ENCODE measurements around the gene NDRG2. TPM values are rescaled to one million over a fixed set of nuclear protein-coding genes. Genes with fewer than 3 reads are reported as not detected.
A peak's percentile ranks its signal among the peaks of the same experiment; 100 is the strongest.

NDRG2 gene
- 100 to 1,000 TPM in 2 of 3 donors, 10 to 100 TPM in 1; 61.2 to 335 (median 162) TPM for polyA plus RNA-seq

GRCh38 chr14:21024585-21025370 lies at the start of gene NDRG2:
TSS of gene NDRG2 (minus strand) at chr14:21025061. CDS start at chr14:21023315, 1,746 bp downstream.
- no peak within 1 kb of the TSS for H3K27ac ChIP-seq (ENCODE audit: low read depth, low read length)
- 1% methylated on average over 57 to 72 of the region's 72 CpGs for WGBS, 3 donors

GRCh38 chr14:21073921-21074320 lies 49.1 kb upstream of the NDRG2 start:
- 88 to 93% (median 92%) methylated on average over 9 of the region's 9 CpGs for WGBS, 3 donors
- H3K27ac ChIP-seq (ENCODE audit: low read depth, low read length) = no peak overlapping the region

- H3K27ac ChIP-seq (ENCODE audit: low read depth, low read length) = no peak overlapping the region
- WGBS, 3 donors = 68 to 84% (median 78%) methylated on average over 9 of the region's 9 CpGs
Measured at GRCh38 chr14:21072781-21073339, 48.0 kb upstream of the NDRG2 start.

GRCh38 chr14:21072031-21072473 lies 47.2 kb upstream of the NDRG2 start:
- H3K27ac ChIP-seq (ENCODE audit: low read depth, low read length) = peak overlapping the region; percentile 8
- WGBS, 3 donors = 12 to 55% (median 21%) methylated on average over 4 of the region's 4 CpGs

- 1 to 2% (median 1%) methylated on average over 33 to 37 of the region's 37 CpGs for WGBS, 3 donors
- no peak overlapping the region for H3K27ac ChIP-seq (ENCODE audit: low read depth, low read length)
Measured at GRCh38 chr14:21071225-21072030, 46.6 kb upstream of the NDRG2 start.

- 1% methylated on average over 23 of the region's 23 CpGs for WGBS, 3 donors
- no peak overlapping the region for H3K27ac ChIP-seq (ENCODE audit: low read depth, low read length)
Measured at GRCh38 chr14:21070610-21071224, 45.9 kb upstream of the NDRG2 start.

- WGBS, 3 donors = 0 to 1% (median 1%) methylated on average over 3 to 61 of the region's 63 CpGs
Measured at GRCh38 chr14:21070083-21070609, 45.3 kb upstream of the NDRG2 start, which contains the start of gene ARHGEF40. TSS of gene ARHGEF40 (plus strand) at chr14:21070304. CDS start at chr14:21070397, 93 bp downstream.

GRCh38 chr14:21069388-21070082 lies 44.7 kb upstream of the NDRG2 start:
- H3K27ac ChIP-seq (ENCODE audit: low read depth, low read length) = no peak overlapping the region
- WGBS, 3 donors = 1 to 3% (median 1%) methylated on average over 36 to 40 of the region's 40 CpGs

More at GRCh38 chr14:21070083-21070609, 45.3 kb upstream of the NDRG2 start, which contains the start of gene ARHGEF40:
- H3K27ac ChIP-seq (ENCODE audit: low read depth, low read length) = no peak within 1 kb of the TSS

- WGBS, 3 donors = 1 to 9% (median 2%) methylated on average over 45 of the region's 45 CpGs
- H3K27ac ChIP-seq (ENCODE audit: low read depth, low read length) = no peak overlapping the region
Measured at GRCh38 chr14:21068521-21069387, 43.9 kb upstream of the NDRG2 start.

- WGBS, 3 donors = 65 to 84% (median 84%) methylated on average over 7 of the region's 7 CpGs
- H3K27ac ChIP-seq (ENCODE audit: low read depth, low read length) = no peak overlapping the region
Measured at GRCh38 chr14:21066882-21067502, 42.1 kb upstream of the NDRG2 start.

- no peak overlapping the region for H3K27ac ChIP-seq (ENCODE audit: low read depth, low read length)
- 59 to 81% (median 61%) methylated on average over 3 of the region's 3 CpGs for whole genome bisulfite sequencing, 3 donors
Measured at GRCh38 chr14:21063479-21063878, 38.6 kb upstream of the NDRG2 start.

- 85 to 94% (median 90%) methylated on average over 3 of the region's 3 CpGs for WGBS, 3 donors
- H3K27ac ChIP-seq (ENCODE audit: low read depth, low read length) = no peak overlapping the region
Measured at GRCh38 chr14:21061347-21061668, 36.4 kb upstream of the NDRG2 start.

GRCh38 chr14:21060614-21061346 lies 35.9 kb upstream of the NDRG2 start:
- 32 to 77% (median 71%) methylated on average over 13 of the region's 13 CpGs for WGBS, 3 donors
- no peak overlapping the region for H3K27ac ChIP-seq (ENCODE audit: low read depth, low read length)

GRCh38 chr14:21059842-21060613 lies 35.2 kb upstream of the NDRG2 start:
- WGBS, 3 donors = 68 to 82% (median 76%) methylated on average over 8 of the region's 8 CpGs
- no peak overlapping the region for H3K27ac ChIP-seq (ENCODE audit: low read depth, low read length)

GRCh38 chr14:21058903-21059302 lies 34.0 kb upstream of the NDRG2 start:
- WGBS, 3 donors = 86 to 92% (median 89%) methylated on average over 5 of the region's 5 CpGs
- H3K27ac ChIP-seq (ENCODE audit: low read depth, low read length) = no peak overlapping the region

Measured in adipose tissue (tissue), 3 donors.